Muscle of leg (tissue), 16 donors: ENCODE results near the gene POLR1H. TPM values are rescaled to one million over a fixed set of nuclear protein-coding genes. Genes with fewer than 3 reads are reported as not detected.
"Not testable (repeated sequence)": the region's sequence is repeated elsewhere in the genome, so short reads cannot be mapped to it uniquely, and the experiment has no call there.

Experiments
- DNase-seq: peaks from one replicate; pipeline ENCODE4 v3.0.0; 2013
- H3K27ac ChIP-seq: one replicate; pipeline ENCODE4 v1.5.1; 2013; ENCODE audit warnings: mild to moderate bottlenecking, low read length, control low read depth
- H3K27me3 ChIP-seq: one replicate; pipeline ENCODE4 v1.6.1; 2013; ENCODE audit warnings: low read length; ENCODE audit not compliant: control insufficient read depth, insufficient read depth
- H3K36me3 ChIP-seq: one replicate; pipeline ENCODE4 v1.6.1; 2013; ENCODE audit warnings: low read length; ENCODE audit not compliant: control insufficient read depth, insufficient read depth
- H3K4me1 ChIP-seq: one replicate; pipeline ENCODE4 v1.6.1; 2013; ENCODE audit warnings: low read length; ENCODE audit not compliant: control insufficient read depth, insufficient read depth
- H3K4me3 ChIP-seq: one replicate; pipeline ENCODE4 v1.5.1; 2013; ENCODE audit warnings: low read length, control low read depth
- H3K9me3 ChIP-seq: replicated peaks from 2 replicates; pipeline ENCODE4 v1.6.1; 2013; ENCODE audit warnings: low read depth, low read length; ENCODE audit not compliant: control insufficient read depth
- WGBS: methylation state at CpG from one replicate; pipeline ENCODE4 v1.1.5; 2013; ENCODE audit warnings: missing lambda C conversion rate; ENCODE audit not compliant: insufficient coverage; 5-methylcytosine and 5-hydroxymethylcytosine counted together
- long read RNA-seq, 11 donors: transcript quantifications; one replicate each; lab custom pipeline, GENCODE V29; 2026
- polyA plus RNA-seq, 8 donors: library from polyadenylated mRNA; unstranded; fragments of 120-200 nt; gene quantifications; one replicate each; pipeline versions ENCODE4 v1.2.1 to v1.2.3, GENCODE V29; 2013; ENCODE audit warnings: inconsistent platforms in 1 of 8, low replicate concordance in 1 of 8; ENCODE audit not compliant: insufficient read length in 8 of 8, insufficient read depth in 1 of 8
- total RNA-seq: library from RNA; stranded (reverse); fragments of 120-200 nt; gene quantifications from one replicate; pipeline ENCODE4 v1.2.4, GENCODE V29; 2013

The POLR1H gene
- total RNA-seq (38.3 TPM), polyA plus RNA-seq (10 to 100 TPM; 19.7 to 31.3 (median 25.5) TPM)
- long read RNA-seq, donor 1, transcript ZNRD1-201 (4 exons, 864 nt), result major isoform, 8 of 9 reads
- long read RNA-seq, donor 1, partial matches to known transcripts, result 0 of 9 reads
- long read RNA-seq, donor 1, other reads (novel, unspliced or antisense), result 0 of 9 reads
- long read RNA-seq, donor 2, partial matches to known transcripts, result 0 of 1 reads
- long read RNA-seq, donor 2, other reads (novel, unspliced or antisense), result 0 of 1 reads
- long read RNA-seq, donor 3, transcript ZNRD1-203 (5 exons, 736 nt), result minor isoform, 5 of 18 reads
- long read RNA-seq, donor 3, transcript ZNRD1-201 (4 exons, 864 nt), result major isoform, 9 of 18 reads
- long read RNA-seq, donor 3, partial matches to known transcripts, result 0 of 18 reads
- long read RNA-seq, donor 3, other reads (novel, unspliced or antisense), result 0 of 18 reads
- long read RNA-seq, donor 4, transcript ZNRD1-201 (4 exons, 864 nt), result major isoform, 7 of 13 reads
- long read RNA-seq, donor 4, partial matches to known transcripts, result 0 of 13 reads
- long read RNA-seq, donor 4, other reads (novel, unspliced or antisense), result 0 of 13 reads
- long read RNA-seq, donor 5, transcript ZNRD1-201 (4 exons, 864 nt), result major isoform, 17 of 37 reads
- long read RNA-seq, donor 5, transcript ZNRD1-202 (5 exons, 743 nt), result minor isoform, 13 of 37 reads
- long read RNA-seq, donor 5, transcript ZNRD1-203 (5 exons, 736 nt), result minor isoform, 5 of 37 reads
- long read RNA-seq, donor 5, partial matches to known transcripts, result 0 of 37 reads
- long read RNA-seq, donor 5, other reads (novel, unspliced or antisense), result 0 of 37 reads
- long read RNA-seq, donor 6, transcript ZNRD1-201 (4 exons, 864 nt), result minor isoform, 13 of 39 reads
- long read RNA-seq, donor 6, transcript ZNRD1-202 (5 exons, 743 nt), result major isoform, 18 of 39 reads
- long read RNA-seq, donor 6, transcript ZNRD1-203 (5 exons, 736 nt), result minor isoform, 6 of 39 reads
- long read RNA-seq, donor 6, partial matches to known transcripts, result 0 of 39 reads
- long read RNA-seq, donor 6, other reads (novel, unspliced or antisense), result 0 of 39 reads
- long read RNA-seq, donor 7, transcript ZNRD1-202 (5 exons, 743 nt), result major isoform, 12 of 27 reads
- long read RNA-seq, donor 7, transcript ZNRD1-201 (4 exons, 864 nt), result major isoform, 12 of 27 reads
- long read RNA-seq, donor 7, partial matches to known transcripts, result 0 of 27 reads
- long read RNA-seq, donor 7, other reads (novel, unspliced or antisense), result 0 of 27 reads
- long read RNA-seq, donor 8, transcript ZNRD1-201 (4 exons, 864 nt), result major isoform, 11 of 16 reads
- long read RNA-seq, donor 8, partial matches to known transcripts, result 0 of 16 reads
- long read RNA-seq, donor 8, other reads (novel, unspliced or antisense), result 0 of 16 reads
- long read RNA-seq, donor 9, transcript ZNRD1-202 (5 exons, 743 nt), result major isoform, 5 of 12 reads
- long read RNA-seq, donor 9, partial matches to known transcripts, result 0 of 12 reads
- long read RNA-seq, donor 9, other reads (novel, unspliced or antisense), result 0 of 12 reads
- long read RNA-seq, donor 10, transcript ZNRD1-206 (2 exons, 3,672 nt), result minor isoform, 5 of 43 reads
- long read RNA-seq, donor 10, transcript ZNRD1-202 (5 exons, 743 nt), result minor isoform, 7 of 43 reads
- long read RNA-seq, donor 10, transcript ZNRD1-201 (4 exons, 864 nt), result major isoform, 24 of 43 reads
- long read RNA-seq, donor 10, partial matches to known transcripts, result 6 of 43 reads
- long read RNA-seq, donor 10, other reads (novel, unspliced or antisense), result 0 of 43 reads
- long read RNA-seq, donor 11, transcript ZNRD1-201 (4 exons, 864 nt), result major isoform, 7 of 17 reads
- long read RNA-seq, donor 11, transcript ZNRD1-202 (5 exons, 743 nt), result minor isoform, 6 of 17 reads
- long read RNA-seq, donor 11, partial matches to known transcripts, result 0 of 17 reads
- long read RNA-seq, donor 11, other reads (novel, unspliced or antisense), result 0 of 17 reads

DNA sequence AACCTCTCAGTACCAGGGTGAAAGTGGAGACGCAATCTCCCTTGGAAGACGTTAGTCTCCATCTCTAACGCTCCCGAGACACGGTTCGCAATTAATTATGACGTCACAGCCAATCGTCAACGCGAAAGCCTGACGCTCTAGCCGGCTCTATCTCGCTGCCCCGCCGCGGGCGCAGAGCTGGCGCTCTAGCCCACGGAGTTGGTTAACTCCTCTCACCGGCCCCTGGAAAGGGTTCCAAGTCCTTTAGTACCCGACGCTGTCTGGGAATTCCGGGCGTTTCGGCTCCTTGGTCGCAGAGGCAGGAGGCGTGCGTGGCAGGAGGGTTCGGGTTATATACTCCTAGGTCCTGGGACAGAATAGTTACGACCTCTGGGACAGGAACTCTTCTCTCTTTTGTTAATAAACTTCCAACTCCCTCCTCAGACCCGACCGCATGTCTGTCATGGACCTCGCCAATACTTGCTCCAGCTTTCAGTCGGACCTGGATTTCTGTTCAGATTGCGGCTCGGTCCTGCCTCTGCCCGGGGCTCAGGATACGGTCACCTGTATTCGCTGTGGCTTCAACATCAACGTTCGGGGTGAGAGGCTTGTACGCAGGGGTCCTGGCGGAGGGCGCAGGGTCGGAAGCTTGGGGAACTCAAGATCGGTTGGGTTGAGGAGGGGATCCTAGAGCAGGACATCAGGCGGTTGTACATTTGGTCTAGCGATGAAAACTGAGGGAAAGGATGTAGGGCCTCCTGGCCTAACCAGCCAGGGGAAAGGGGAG is at the start of gene POLR1H:
Gene POLR1H, plus strand, starts transcription at position 174 of the 766 bp plus-strand sequence. Its CDS starts 260 bp downstream, at position 434.
- Histone ChIP-seq H3K9me3 (no peaks in the 10 kb centered on the region), H3K27ac (peak within 1 kb of the TSS; percentile 98), H3K4me3 (peak within 1 kb of the TSS; percentile 90), H3K4me1 (peaks cover 15% of the 10 kb centered on the region), H3K27me3 (no peaks in the 10 kb centered on the region), H3K36me3 (peaks cover 14% of the 10 kb centered on the region)
- under 1% methylated on average over 47 of the region's 48 CpGs for WGBS
- peak; percentile 99 for DNase-seq

GRCh38 chr6:30013291-30013922 is 47.7 kb upstream of the POLR1H start:
- 45% methylated on average over 4 of the region's 13 CpGs for WGBS

GRCh38 chr6:30019819-30020218 is 41.2 kb upstream of the POLR1H start:
- H3K4me1 ChIP-seq, result no peaks in the 10 kb centered on the region
- no CpG with 5 or more reads among the region's 2 CpGs for WGBS
- no peak for DNase-seq
- no peak overlapping the region for H3K4me3 ChIP-seq
- H3K27ac ChIP-seq, result no peak overlapping the region
- H3K36me3 ChIP-seq, result no peaks in the 10 kb centered on the region
- no peaks in the 10 kb centered on the region for H3K9me3 ChIP-seq
- H3K27me3 ChIP-seq, result no peaks in the 10 kb centered on the region

More at GRCh38 chr6:30013291-30013922, 47.7 kb upstream of the POLR1H start:
- DNase-seq, result peak; percentile 15
- H3K4me1 ChIP-seq, result no peaks in the 10 kb centered on the region
- peaks cover 10% of the 10 kb centered on the region for H3K27me3 ChIP-seq
- no peaks in the 10 kb centered on the region for H3K9me3 ChIP-seq
- no peak overlapping the region for H3K4me3 ChIP-seq
- no peaks in the 10 kb centered on the region for H3K36me3 ChIP-seq
- H3K27ac ChIP-seq, result no peak overlapping the region

GRCh38 chr6:30020626-30021025 is 40.4 kb upstream of the POLR1H start:
- H3K4me1 ChIP-seq, result no peaks in the 10 kb centered on the region
- H3K9me3 ChIP-seq, result no peaks in the 10 kb centered on the region
- no peak overlapping the region for H3K27ac ChIP-seq
- H3K27me3 ChIP-seq, result no peaks in the 10 kb centered on the region
- no peak overlapping the region for H3K4me3 ChIP-seq
- no CpG with 5 or more reads among the region's 1 CpG for WGBS
- H3K36me3 ChIP-seq, result no peaks in the 10 kb centered on the region
- no peak for DNase-seq

DNA sequence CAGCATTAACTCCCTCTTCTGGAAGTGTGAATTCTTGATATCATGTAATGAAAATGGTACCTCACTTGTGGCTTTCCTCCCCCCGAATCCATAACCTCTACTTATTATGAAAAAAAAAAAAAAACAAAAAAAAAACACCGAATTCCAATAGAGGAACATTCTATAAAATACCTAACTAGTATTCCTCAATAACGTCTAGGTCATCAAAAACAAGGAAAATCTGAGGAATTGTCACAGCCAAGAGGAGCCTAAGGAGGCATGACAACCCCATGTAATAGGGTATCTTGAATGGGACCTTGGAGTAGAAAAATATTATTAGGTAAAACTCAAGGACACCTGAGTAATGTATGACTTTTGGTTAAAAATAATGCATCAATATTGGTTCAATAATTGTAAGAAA is 38.9 kb upstream of the POLR1H start:
- Histone ChIP-seq H3K4me3 (no peak overlapping the region), H3K27ac (no peak overlapping the region), H3K36me3 (no peaks in the 10 kb centered on the region), H3K9me3 (no peaks in the 10 kb centered on the region), H3K27me3 (no peaks in the 10 kb centered on the region), H3K4me1 (no peaks in the 10 kb centered on the region)
- no CpG with 5 or more reads among the region's 3 CpGs for WGBS
- DNase-seq, result no peak

GRCh38 chr6:30022712-30023111 is 38.4 kb upstream of the POLR1H start:
- H3K36me3 ChIP-seq, H3K27me3 ChIP-seq, DNase-seq, H3K4me1 ChIP-seq, H3K27ac ChIP-seq, H3K9me3 ChIP-seq, H3K4me3 ChIP-seq: not testable (repeated sequence)

GRCh38 chr6:30025186-30025585 is 35.9 kb upstream of the POLR1H start:
- H3K27ac ChIP-seq, result no peak overlapping the region
- no peak overlapping the region for H3K4me3 ChIP-seq
- H3K4me1 ChIP-seq, result no peaks in the 10 kb centered on the region
- no peaks in the 10 kb centered on the region for H3K9me3 ChIP-seq
- no peak for DNase-seq
- WGBS, result no CpG with 5 or more reads among the region's 1 CpG
- H3K36me3 ChIP-seq, result no peaks in the 10 kb centered on the region
- H3K27me3 ChIP-seq, result no peaks in the 10 kb centered on the region

GRCh38 chr6:30029588-30029987 is 31.5 kb upstream of the POLR1H start:
- no peaks in the 10 kb centered on the region for H3K4me1 ChIP-seq
- H3K4me3 ChIP-seq, result no peak overlapping the region
- WGBS, result no CpG with 5 or more reads among the region's 1 CpG
- no peak for DNase-seq
- H3K36me3 ChIP-seq, result no peaks in the 10 kb centered on the region
- no peaks in the 10 kb centered on the region for H3K27me3 ChIP-seq
- no peaks in the 10 kb centered on the region for H3K9me3 ChIP-seq
- no peak overlapping the region for H3K27ac ChIP-seq
